ENCODE measurements around the gene INO80E.

INO80E gene

GRCh38 chr16:30023586-30023985 is 27.5 kb downstream of the INO80E start:
- no peak overlapping the region for H3K4me3 ChIP-seq (ENCODE audit: low read length)
- TF ChIP-seq CTCF (conservative IDR thresholded peaks at IDR 0.05; ENCODE audit: low read depth, low read length) = no peak
- no peak for DNase-seq (ENCODE audit: low read depth)

GRCh38 chr16:30024451-30024850 is 28.4 kb downstream of the INO80E start:
- no peak for TF ChIP-seq CTCF (conservative IDR thresholded peaks at IDR 0.05; ENCODE audit: low read depth, low read length)

GRCh38 chr16:30025156-30025555 is 29.1 kb downstream of the INO80E start:
- no peak for TF ChIP-seq CTCF (conservative IDR thresholded peaks at IDR 0.05; ENCODE audit: low read depth, low read length)
- H3K4me3 ChIP-seq (ENCODE audit: low read length) = no peak overlapping the region
- DNase-seq (ENCODE audit: low read depth) = no peak

More at GRCh38 chr16:30024451-30024850, 28.4 kb downstream of the INO80E start:
- no peak for DNase-seq (ENCODE audit: low read depth)
- H3K4me3 ChIP-seq (ENCODE audit: low read length) = no peak overlapping the region

GRCh38 chr16:30025574-30025973 is 29.5 kb downstream of the INO80E start:
- TF ChIP-seq CTCF (conservative IDR thresholded peaks at IDR 0.05; ENCODE audit: low read depth, low read length) = no peak

GRCh38 chr16:30026449-30026848 is 30.4 kb downstream of the INO80E start:
- no peak for DNase-seq (ENCODE audit: low read depth)
- no peak overlapping the region for H3K4me3 ChIP-seq (ENCODE audit: low read length)
- no peak for TF ChIP-seq CTCF (conservative IDR thresholded peaks at IDR 0.05; ENCODE audit: low read depth, low read length)

More at GRCh38 chr16:30025574-30025973, 29.5 kb downstream of the INO80E start:
- DNase-seq (ENCODE audit: low read depth) = no peak
- H3K4me3 ChIP-seq (ENCODE audit: low read length) = no peak overlapping the region

- TF ChIP-seq CTCF (conservative IDR thresholded peaks at IDR 0.05; ENCODE audit: low read depth, low read length) = no peak
- DNase-seq (ENCODE audit: low read depth) = no peak
Measured at GRCh38 chr16:30027588-30028437, 31.8 kb downstream of the INO80E start.

More at GRCh38 chr16:30027588-30028437, 31.8 kb downstream of the INO80E start:
- no peak overlapping the region for H3K4me3 ChIP-seq (ENCODE audit: low read length)
